SK-N-MC (cell line): Measurements from ENCODE around the gene MYPN.

Experiments used
- EZH2 ChIP-seq: fragments of 200-600 bp; sonication (generic); IDR thresholded peaks from one replicate; pipeline ENCODE4 v1.6.1; 2017; ENCODE audit warnings: antibody characterized with exemption
- POLR2AphosphoS5 ChIP-seq: IDR thresholded peaks from 2 replicates; pipeline ENCODE4 v1.6.1; 2012; ENCODE audit warnings: mild to moderate bottlenecking, low read depth, low read length, borderline replicate concordance

DNA sequence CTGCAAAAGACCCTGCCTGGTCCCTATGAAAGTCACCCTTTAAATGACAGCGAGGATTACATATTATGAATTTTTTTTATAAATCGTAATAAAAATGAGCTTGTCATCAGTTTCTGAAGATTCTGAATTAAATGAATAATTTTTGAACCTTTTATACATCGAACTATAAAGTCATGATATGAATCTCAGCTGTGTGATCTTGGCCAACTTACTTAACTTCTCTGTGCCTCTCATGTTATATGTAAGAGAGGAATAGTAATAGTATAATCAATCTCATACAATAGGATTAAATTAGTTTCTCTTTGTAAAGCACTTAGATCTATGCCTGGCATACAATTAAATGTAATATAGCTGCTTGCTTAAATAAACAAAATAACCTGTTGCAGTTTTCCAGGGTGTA, 127.9 kb downstream of the MYPN start:
- TF ChIP-seq EZH2 (no peak), POLR2AphosphoS5 (no peak)
